ENCODE measurements around the gene PDE9A.

The PDE9A gene

DNA sequence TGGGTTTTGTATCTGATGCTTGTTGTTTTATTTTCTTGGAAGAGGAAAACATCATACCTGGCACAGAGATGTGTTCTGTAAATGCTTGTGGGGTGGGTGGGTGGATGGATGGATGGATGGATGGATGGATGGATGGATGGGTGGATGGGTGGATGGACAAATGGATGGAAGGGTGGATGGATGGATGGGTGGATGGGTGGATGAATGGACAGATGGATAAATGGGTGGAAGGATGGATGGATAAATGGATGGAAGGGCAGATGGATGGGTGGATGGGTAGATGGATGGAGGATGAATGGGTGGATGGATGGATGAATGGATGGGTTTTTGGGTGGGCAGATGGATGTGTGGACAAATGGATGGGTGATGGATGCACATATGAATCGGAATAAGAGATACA, 111.5 kb downstream of the PDE9A start:
- TF ChIP-seq, protein P1, sequence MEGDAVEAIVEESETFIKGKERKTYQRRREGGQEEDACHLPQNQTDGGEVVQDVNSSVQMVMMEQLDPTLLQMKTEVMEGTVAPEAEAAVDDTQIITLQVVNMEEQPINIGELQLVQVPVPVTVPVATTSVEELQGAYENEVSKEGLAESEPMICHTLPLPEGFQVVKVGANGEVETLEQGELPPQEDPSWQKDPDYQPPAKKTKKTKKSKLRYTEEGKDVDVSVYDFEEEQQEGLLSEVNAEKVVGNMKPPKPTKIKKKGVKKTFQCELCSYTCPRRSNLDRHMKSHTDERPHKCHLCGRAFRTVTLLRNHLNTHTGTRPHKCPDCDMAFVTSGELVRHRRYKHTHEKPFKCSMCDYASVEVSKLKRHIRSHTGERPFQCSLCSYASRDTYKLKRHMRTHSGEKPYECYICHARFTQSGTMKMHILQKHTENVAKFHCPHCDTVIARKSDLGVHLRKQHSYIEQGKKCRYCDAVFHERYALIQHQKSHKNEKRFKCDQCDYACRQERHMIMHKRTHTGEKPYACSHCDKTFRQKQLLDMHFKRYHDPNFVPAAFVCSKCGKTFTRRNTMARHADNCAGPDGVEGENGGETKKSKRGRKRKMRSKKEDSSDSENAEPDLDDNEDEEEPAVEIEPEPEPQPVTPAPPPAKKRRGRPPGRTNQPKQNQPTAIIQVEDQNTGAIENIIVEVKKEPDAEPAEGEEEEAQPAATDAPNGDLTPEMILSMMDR (IDR thresholded peaks at IDR 0.05; ENCODE audit: low read depth, low read length, missing control alignments) = no peak
- no peak for DNase-seq (ENCODE audit: low read depth)

DNA sequence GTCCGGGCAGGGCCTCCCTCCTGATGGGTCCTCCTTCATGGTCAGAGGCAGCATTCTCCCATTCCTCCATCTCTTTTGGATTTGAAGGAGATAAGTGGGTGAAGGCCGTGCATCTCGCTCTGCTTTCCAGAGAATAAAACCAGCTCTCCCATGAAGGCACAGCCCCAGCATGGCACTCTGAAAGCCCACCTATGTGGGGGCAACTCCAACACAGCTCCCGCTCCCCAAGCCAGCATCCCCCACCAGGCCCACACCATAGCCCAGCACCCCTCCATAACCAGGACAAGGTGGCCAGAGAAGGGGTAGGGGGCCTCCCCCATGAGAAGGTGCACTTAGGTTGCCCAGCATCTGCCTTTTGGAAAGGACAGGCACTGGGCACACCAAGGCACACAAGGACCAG, 112.2 kb downstream of the PDE9A start:
- H3K4me3 ChIP-seq (ENCODE audit: low read depth, low read length) = no peak overlapping the region
- DNase-seq (ENCODE audit: low read depth) = no peak
- TF ChIP-seq, protein P1 (IDR thresholded peaks at IDR 0.05; ENCODE audit: low read depth, low read length, missing control alignments) = no peak

More for the DNA sequence above, 111.5 kb downstream of the PDE9A start:
- no peak overlapping the region for H3K4me3 ChIP-seq (ENCODE audit: low read depth, low read length)

DNA sequence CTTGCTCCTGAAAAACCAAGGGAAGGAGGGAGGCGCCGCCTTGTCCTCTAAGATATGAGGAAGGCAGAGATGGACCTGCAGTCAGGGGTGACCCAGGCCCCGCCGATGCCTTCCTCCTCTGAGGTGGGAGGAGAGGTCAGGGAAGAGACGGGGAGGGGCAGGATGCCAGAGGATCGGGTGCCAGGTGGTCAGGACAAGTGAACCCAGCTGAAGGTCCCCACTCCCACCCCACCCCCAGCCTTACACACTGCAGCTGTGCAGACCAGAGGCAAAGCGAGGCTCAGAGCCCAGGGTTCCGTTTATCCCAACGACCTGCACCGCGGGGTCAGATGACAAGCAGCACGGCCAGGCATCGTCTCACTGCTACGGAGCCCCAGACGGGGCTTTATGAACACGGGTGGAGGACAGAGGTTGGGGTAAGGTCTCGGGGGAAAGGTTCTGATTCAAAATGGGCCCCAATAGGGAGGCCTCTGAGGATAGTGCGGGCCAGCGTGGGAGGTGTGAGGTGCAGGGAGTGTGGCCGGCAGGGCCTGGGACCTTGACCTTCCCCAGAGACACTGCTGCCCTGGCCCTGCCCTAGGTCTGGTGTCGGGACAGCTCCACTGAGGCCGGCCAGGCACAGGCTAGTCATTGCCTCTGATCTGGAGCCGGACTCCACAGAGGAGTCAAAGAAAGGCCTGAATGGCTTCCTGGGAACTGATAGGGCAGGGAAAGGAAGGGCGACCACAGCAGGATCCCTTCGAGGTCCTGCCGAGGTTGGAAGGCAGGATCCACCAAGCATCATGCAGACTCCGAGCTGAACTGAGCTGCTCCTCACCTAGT, 113.5 kb downstream of the PDE9A start:
- no peak overlapping the region for H3K4me3 ChIP-seq (ENCODE audit: low read depth, low read length)
- DNase-seq (ENCODE audit: low read depth) = no peak
- TF ChIP-seq, protein P1 (IDR thresholded peaks at IDR 0.05; ENCODE audit: low read depth, low read length, missing control alignments) = no peak

DNA sequence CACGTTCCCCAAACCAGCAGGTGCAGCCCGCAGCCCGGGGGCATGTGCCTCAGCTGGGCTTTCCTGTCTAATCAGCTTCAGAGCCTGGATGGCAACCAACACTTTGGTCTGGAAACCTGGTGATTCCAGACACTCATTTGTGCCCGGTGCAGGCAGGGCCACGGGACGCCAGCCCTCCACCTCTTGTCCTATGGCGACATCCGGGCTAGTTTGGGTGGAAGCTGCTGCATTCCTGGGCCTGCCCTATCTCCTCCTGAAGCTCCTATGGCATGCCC, 114.1 kb downstream of the PDE9A start:
- TF ChIP-seq, protein P1 (IDR thresholded peaks at IDR 0.05; ENCODE audit: low read depth, low read length, missing control alignments) = no peak
- DNase-seq (ENCODE audit: low read depth) = no peak
- H3K4me3 ChIP-seq (ENCODE audit: low read depth, low read length) = no peak overlapping the region

DNA sequence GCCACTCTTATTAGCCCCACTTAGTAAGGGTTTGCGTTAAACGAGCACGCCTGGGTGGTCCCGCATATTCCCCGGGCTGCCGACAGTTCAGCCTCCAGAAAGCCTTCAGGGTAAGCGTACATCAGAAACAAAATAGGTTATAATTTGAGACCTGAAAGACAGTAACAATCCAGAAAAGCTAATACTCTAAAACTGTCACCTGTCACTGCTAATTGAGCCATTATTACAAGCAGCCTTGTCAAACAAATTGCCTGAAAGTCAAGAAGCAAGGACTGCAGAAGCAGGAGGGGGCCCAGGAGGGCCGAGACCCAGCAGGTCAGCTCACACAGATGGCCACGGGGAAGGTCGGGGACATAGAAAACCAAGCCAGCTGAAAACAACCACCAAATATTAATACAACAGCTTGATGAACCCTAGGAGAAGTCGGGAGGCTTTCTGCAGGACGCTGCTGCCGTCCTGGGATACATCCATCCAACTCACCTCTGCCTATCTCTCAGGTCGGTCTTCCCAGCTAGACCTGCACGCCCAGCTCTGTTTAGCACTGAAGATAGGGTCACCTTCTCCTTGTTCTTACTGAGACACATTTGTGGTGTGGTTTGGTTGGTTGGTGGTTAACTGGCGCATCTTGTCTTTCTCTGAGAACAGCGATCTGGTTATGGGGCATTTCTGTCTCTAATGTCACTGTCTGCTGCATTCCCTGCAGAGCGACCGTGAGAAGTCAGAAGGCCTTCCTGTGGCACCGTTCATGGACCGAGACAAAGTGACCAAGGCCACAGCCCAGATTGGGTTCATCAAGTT, 115.1 kb downstream of the PDE9A start:
- TF ChIP-seq, protein P1 (IDR thresholded peaks at IDR 0.05; ENCODE audit: low read depth, low read length, missing control alignments) = no peak
- no peak for DNase-seq (ENCODE audit: low read depth)
- H3K4me3 ChIP-seq (ENCODE audit: low read depth, low read length) = no peak overlapping the region

DNA sequence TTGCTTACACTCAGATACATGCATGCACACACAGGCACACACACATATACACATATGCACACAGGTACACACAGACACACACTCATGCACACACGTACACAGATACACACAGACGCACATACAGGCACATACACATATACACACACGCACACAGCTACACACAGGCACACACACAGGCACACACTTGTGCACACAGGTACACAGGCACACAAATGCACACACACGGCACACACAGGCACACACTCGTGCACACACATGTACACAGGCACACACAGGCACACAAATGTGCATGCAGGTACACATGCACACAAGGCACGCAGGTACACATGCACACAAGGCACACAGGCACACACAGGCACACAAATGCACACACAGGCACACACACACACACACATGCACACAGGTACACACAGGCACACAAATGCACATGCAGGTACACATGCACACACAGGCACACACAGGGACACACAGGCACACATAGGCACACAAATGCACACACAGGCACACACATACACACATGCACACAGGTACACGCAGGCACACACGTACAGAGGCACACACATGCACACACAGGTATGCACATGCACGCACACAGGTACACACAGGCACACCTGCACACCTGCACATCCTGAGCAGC, 115.9 kb downstream of the PDE9A start:
- H3K4me3 ChIP-seq (ENCODE audit: low read depth, low read length) = no peak overlapping the region
- TF ChIP-seq, protein P1 (IDR thresholded peaks at IDR 0.05; ENCODE audit: low read depth, low read length, missing control alignments) = no peak
- no peak for DNase-seq (ENCODE audit: low read depth)

Data from GM12864 (cell line).